Body of pancreas (tissue), 4 donors: ENCODE results near the gene GRM8.

ENCODE experiments used
- POLR2A ChIP-seq, 3 donors: fragments of 450-650 bp; IDR thresholded peaks; one replicate each; pipeline ENCODE4 v1.6.1; 2016; ENCODE audit warnings: antibody characterized with exemption in 3 of 3, mild to moderate bottlenecking in 2 of 3
- TF ChIP-seq, protein P1 (sequence below), 7 experiments: fragments of 450-650 bp in 4 of 7; fragments of 200-600 bp in 3 of 7; sonication (generic) in 3 of 7; IDR thresholded peaks; one replicate each; pipeline ENCODE4 v1.5.1; 2016 to 2019; ENCODE audit warnings: antibody characterized with exemption in 7 of 7

DNA sequence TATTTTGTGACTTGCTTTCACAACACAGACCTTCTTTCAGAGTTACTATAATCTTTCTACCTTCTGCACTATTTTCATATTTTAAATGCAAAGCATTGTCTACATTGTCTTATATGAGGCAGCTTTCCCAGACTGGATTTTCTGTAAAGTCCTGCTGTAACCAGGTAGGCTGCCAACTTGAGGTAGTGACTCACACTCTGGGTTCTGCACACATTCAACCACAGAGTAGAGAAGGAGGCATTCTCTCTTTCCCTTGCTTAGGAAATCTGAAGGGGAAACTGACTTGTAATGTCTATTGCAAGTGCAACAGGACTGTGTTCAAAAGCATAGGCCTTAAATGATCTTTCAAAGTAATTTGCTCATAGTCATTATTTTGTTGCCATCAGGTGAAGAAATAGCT is 461.4 kb downstream of the GRM8 start:
- TF ChIP-seq POLR2A (IDR thresholded peaks at IDR 0.05), result no peak
- TF ChIP-seq, protein P1, sequence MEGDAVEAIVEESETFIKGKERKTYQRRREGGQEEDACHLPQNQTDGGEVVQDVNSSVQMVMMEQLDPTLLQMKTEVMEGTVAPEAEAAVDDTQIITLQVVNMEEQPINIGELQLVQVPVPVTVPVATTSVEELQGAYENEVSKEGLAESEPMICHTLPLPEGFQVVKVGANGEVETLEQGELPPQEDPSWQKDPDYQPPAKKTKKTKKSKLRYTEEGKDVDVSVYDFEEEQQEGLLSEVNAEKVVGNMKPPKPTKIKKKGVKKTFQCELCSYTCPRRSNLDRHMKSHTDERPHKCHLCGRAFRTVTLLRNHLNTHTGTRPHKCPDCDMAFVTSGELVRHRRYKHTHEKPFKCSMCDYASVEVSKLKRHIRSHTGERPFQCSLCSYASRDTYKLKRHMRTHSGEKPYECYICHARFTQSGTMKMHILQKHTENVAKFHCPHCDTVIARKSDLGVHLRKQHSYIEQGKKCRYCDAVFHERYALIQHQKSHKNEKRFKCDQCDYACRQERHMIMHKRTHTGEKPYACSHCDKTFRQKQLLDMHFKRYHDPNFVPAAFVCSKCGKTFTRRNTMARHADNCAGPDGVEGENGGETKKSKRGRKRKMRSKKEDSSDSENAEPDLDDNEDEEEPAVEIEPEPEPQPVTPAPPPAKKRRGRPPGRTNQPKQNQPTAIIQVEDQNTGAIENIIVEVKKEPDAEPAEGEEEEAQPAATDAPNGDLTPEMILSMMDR (IDR thresholded peaks at IDR 0.05), result no peak
